K562 (cell line): ENCODE results near the gene TEX38. TPM values are rescaled to one million over a fixed set of nuclear protein-coding genes. Genes with fewer than 3 reads are reported as not detected.

Experiments used
- ARID1B ChIP-seq: fragments of 450-650 bp; IDR thresholded peaks from 2 replicates; pipeline ENCODE4 v1.6.1; 2016; ENCODE audit warnings: antibody characterized with exemption, mild to moderate bottlenecking, inconsistent platforms
- CEBPZ ChIP-seq: fragments of 150-350 bp; IDR thresholded peaks from 2 replicates; pipeline ENCODE4 v1.6.1; 2014; ENCODE audit warnings: low read depth, mild to moderate bottlenecking, low read length, borderline replicate concordance
- DDX20 ChIP-seq: fragments of 450-650 bp; IDR thresholded peaks from 2 replicates; pipeline ENCODE4 v1.6.1; 2016; ENCODE audit warnings: missing genetic modification characterization, low read depth, mild to moderate bottlenecking, missing compliant biosample characterization, moderate library complexity
- DPF2 ChIP-seq: fragments of 450-650 bp; IDR thresholded peaks from 2 replicates; pipeline ENCODE4 v1.6.1; 2016
- GTF2F1 ChIP-seq: IDR thresholded peaks from 2 replicates; pipeline ENCODE4 v1.6.1; 2011; ENCODE audit warnings: low read depth, low read length, improper control_type of control experiment
- HCFC1 ChIP-seq: IDR thresholded peaks from 2 replicates; pipeline ENCODE4 v1.6.1; 2012; ENCODE audit warnings: low read depth, low read length, improper control_type of control experiment
- HINFP ChIP-seq: fragments of 450-650 bp; conservative IDR thresholded peaks from 2 replicates; pipeline ENCODE4 v1.6.1; 2016; ENCODE audit warnings: missing genetic modification characterization, low read depth, mild to moderate bottlenecking, control low read depth, missing compliant biosample characterization
- HLTF ChIP-seq: fragments of 450-650 bp; IDR thresholded peaks from 2 replicates; pipeline ENCODE4 v1.6.1; 2016
- JUNB ChIP-seq: fragments of 450-650 bp; formaldehyde crosslinking; conservative IDR thresholded peaks from 2 replicates; pipeline ENCODE4 v1.4.0; 2020; ENCODE audit warnings: mild to moderate bottlenecking
- LCOR ChIP-seq: sonication (generic); formaldehyde crosslinking; IDR thresholded peaks from 2 replicates; pipeline ENCODE4 v1.8.0; 2022; ENCODE audit warnings: mild to moderate bottlenecking, missing genetic modification reagents
- NKRF ChIP-seq: fragments of 450-650 bp; IDR thresholded peaks from 2 replicates; pipeline ENCODE4 v1.6.1; 2016; ENCODE audit warnings: borderline replicate concordance
- NR2C2 ChIP-seq, 2 experiments: fragments of 200-800 bp in 1 of 2; sonication (Bioruptor generic) in 1 of 2; sonication (generic) in 1 of 2; formaldehyde crosslinking in 1 of 2; IDR thresholded peaks; 2 replicates each; pipeline versions ENCODE4 v1.6.1 to v1.8.0; 2016 to 2022; ENCODE audit warnings: mild to moderate bottlenecking in 1 of 2, missing compliant biosample characterization in 1 of 2, missing genetic modification characterization in 1 of 2, missing genetic modification reagents in 1 of 2
- SAFB ChIP-seq: fragments of 200-400 bp; formaldehyde crosslinking; IDR thresholded peaks from 2 replicates; pipeline ENCODE4 v1.6.1; 2017; ENCODE audit warnings: low read depth, low read length, borderline replicate concordance
- SAFB2 ChIP-seq: fragments of 200-400 bp; formaldehyde crosslinking; IDR thresholded peaks from 2 replicates; pipeline ENCODE4 v1.6.1; 2018; ENCODE audit warnings: borderline replicate concordance, low read length, low read depth, moderate library complexity; ENCODE audit not compliant: severe bottlenecking
- SMAD2 ChIP-seq: fragments of 150-350 bp; IDR thresholded peaks from 2 replicates; pipeline ENCODE4 v1.6.1; 2014; ENCODE audit warnings: low read depth, mild to moderate bottlenecking, low read length
- ZKSCAN3 ChIP-seq: fragments of 250-450 bp; sonication (Bioruptor Pico); IDR thresholded peaks from 2 replicates; pipeline ENCODE4 v1.4.0; 2020
- polyA plus RNA-seq, 8 experiments: library from polyadenylated mRNA; depleted of rRNA in 4 of 8; stranded (reverse) in 5 of 8; unstranded in 3 of 8; fragments of >200 nt; fragmentation: Nextera tagmentation in 2 of 8; fragmentation: Illumina TruSeq in 1 of 8; extraction: Ambion mirVana in 2 of 8; extraction: Trizol in 1 of 8; gene quantifications; 2 replicates each; pipeline versions ENCODE4 v1.2.1 to v1.2.3, GENCODE V29; 2011 to 2014; ENCODE audit warnings: inconsistent platforms in 1 of 8, missing spikeins in 1 of 8
- total RNA-seq, 7 experiments: library from RNA; depleted of rRNA in 6 of 7; stranded (reverse); fragments of >200 nt in 6 of 7; fragmentation: Illumina TruSeq in 2 of 7; extraction: Trizol in 2 of 7; gene quantifications; 2 replicates each; pipeline versions ENCODE4 v1.2.1 to v1.2.3, GENCODE V29; 2011 to 2021; ENCODE audit warnings: low replicate concordance in 1 of 7

The TEX38 gene
- total and polyA plus RNA-seq, 9 of the 15 experiments (the other 6 are each of a cell fraction or from before 2014, with no cell fraction given): not detected

- TF ChIP-seq DDX20 (tag) (no peak), NKRF (no peak), LCOR (CRISPR knock-in tag) (no peak), HLTF (no peak), ZKSCAN3 (CRISPR knock-in tag) (no peak), NR2C2 (CRISPR knock-in tag; IDR thresholded peaks at IDR 0.05) (no peak), NR2C2 (tag; IDR thresholded peaks at IDR 0.05) (no peak), GTF2F1 (no peak), HINFP (no peak), SMAD2 (no peak), HCFC1 (peak; percentile 67), ARID1B (no peak), SAFB2 (no peak), CEBPZ (no peak), SAFB (no peak), JUNB (no peak), DPF2 (no peak)
- TF ChIP-seq, all 486 proteins: peak for 50
Observed at GRCh38 chr1:46667782-46668760, 3.6 kb upstream of the TEX38 start, which contains the start of gene ATPAF1 (continued).
